ENCODE measurements around the gene TM9SF4.
"Not testable (repeated sequence)": the region's sequence is repeated elsewhere in the genome, so short reads cannot be mapped to it uniquely, and the experiment has no call there.

Gene TM9SF4

GRCh38 chr20:32091888-32092346 is 17.6 kb upstream of the TM9SF4 start:
- FAIRE-seq: no peak

- no peak for FAIRE-seq
Observed at GRCh38 chr20:32098786-32099185, 10.7 kb upstream of the TM9SF4 start.

GRCh38 chr20:32108814-32109391 is 611 bp upstream of the TM9SF4 start:
- FAIRE-seq: no peak

GRCh38 chr20:32110173-32110704 is 725 bp downstream of the TM9SF4 start:
- FAIRE-seq: no peak

- FAIRE-seq: no peak
Observed at GRCh38 chr20:32110727-32111126, 1.2 kb downstream of the TM9SF4 start.

GRCh38 chr20:32111156-32111686 is 1.7 kb downstream of the TM9SF4 start:
- no peak for FAIRE-seq

GRCh38 chr20:32111753-32112152 is 2.2 kb downstream of the TM9SF4 start:
- no peak for FAIRE-seq

- FAIRE-seq: no peak
Observed at GRCh38 chr20:32112841-32113240, 3.3 kb downstream of the TM9SF4 start.

- no peak for FAIRE-seq
Observed at GRCh38 chr20:32113591-32114260, 4.2 kb downstream of the TM9SF4 start.

- no peak for FAIRE-seq
Observed at GRCh38 chr20:32114305-32114960, 4.9 kb downstream of the TM9SF4 start.

GRCh38 chr20:32115211-32115767 is 5.8 kb downstream of the TM9SF4 start:
- no peak for FAIRE-seq

- no peak for FAIRE-seq
Observed at GRCh38 chr20:32116079-32116521, 6.6 kb downstream of the TM9SF4 start.

- FAIRE-seq: not testable (repeated sequence)
Observed at GRCh38 chr20:32116796-32117195, 7.3 kb downstream of the TM9SF4 start.

- not testable (repeated sequence) for FAIRE-seq
Observed at GRCh38 chr20:32118427-32118826, 8.9 kb downstream of the TM9SF4 start.

GRCh38 chr20:32119734-32120133 is 10.2 kb downstream of the TM9SF4 start:
- FAIRE-seq: peak; percentile 44

GRCh38 chr20:32121908-32122307 is 12.4 kb downstream of the TM9SF4 start:
- FAIRE-seq: not testable (repeated sequence)

- no peak for FAIRE-seq
Observed at GRCh38 chr20:32123088-32123487, 13.6 kb downstream of the TM9SF4 start.

- no peak for FAIRE-seq
Observed at GRCh38 chr20:32124916-32125454, 15.5 kb downstream of the TM9SF4 start.

- no peak for FAIRE-seq
Observed at GRCh38 chr20:32125506-32125905, 16.0 kb downstream of the TM9SF4 start.

GRCh38 chr20:32126919-32127318 is 17.4 kb downstream of the TM9SF4 start:
- FAIRE-seq: no peak

- no peak for FAIRE-seq
Observed at GRCh38 chr20:32127347-32127746, 17.8 kb downstream of the TM9SF4 start.

GRCh38 chr20:32128167-32128566 is 18.7 kb downstream of the TM9SF4 start:
- FAIRE-seq: no peak

- no peak for FAIRE-seq
Observed at GRCh38 chr20:32129863-32130262, 20.3 kb downstream of the TM9SF4 start.
